Activated CD8-positive, alpha-beta memory T cell treated with anti-CD3 and anti-CD28 coated beads, Interleukin-2, amount 50 U/mL, for 1 hour (primary cell): Measurements from ENCODE around the gene ADAP2.
"Not testable (repeated sequence)": the region's sequence is repeated elsewhere in the genome, so short reads cannot be mapped to it uniquely, and the experiment has no call there.

Source experiments
- DNase-seq: peaks from one replicate; pipeline ENCODE4 v3.0.0-alpha.2; 2020; ENCODE audit errors: extremely low read depth

The ADAP2 gene, protein sequence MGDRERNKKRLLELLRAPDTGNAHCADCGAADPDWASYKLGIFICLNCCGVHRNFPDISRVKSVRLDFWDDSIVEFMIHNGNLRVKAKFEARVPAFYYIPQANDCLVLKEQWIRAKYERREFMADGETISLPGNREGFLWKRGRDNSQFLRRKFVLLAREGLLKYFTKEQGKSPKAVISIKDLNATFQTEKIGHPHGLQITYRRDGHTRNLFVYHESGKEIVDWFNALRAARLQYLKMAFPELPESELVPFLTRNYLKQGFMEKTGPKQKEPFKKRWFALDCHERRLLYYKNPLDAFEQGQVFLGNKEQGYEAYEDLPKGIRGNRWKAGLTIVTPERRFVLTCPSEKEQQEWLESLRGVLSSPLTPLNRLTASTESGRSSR

DNA sequence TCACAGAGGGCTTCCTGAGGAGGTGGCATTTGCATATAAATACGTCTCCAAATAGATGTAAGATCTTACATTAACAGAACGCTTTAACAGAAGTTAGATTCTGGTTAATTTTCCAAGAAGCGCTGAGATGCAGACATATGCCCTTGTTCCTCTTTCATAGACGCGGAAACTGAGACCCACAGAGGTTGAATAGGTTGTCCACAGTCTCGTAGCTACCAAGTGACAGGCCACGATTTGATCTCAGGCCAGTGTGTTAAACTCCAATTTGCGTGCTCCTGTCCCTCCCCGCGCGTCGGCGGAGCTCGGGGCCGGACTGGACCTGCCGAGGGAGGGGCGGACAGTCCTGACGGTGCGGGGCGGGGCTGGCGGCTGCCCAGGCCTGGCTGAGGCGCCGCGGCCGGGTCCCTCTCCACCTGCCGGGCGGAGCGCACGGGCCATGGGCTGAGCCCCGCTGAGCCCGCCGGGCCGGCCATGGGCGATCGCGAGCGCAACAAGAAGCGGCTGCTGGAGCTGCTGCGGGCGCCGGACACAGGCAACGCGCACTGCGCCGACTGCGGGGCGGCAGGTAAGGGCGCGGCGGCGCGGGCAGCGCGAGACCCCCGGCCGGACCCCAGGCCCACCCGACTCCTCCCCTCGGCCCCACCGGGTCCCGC lies at the start of gene ADAP2:
Gene ADAP2 (plus strand): TSS at position 402 of the 653 bp plus-strand sequence. CDS start 70 bp downstream, at position 472.
- DNase-seq = no peak

DNA sequence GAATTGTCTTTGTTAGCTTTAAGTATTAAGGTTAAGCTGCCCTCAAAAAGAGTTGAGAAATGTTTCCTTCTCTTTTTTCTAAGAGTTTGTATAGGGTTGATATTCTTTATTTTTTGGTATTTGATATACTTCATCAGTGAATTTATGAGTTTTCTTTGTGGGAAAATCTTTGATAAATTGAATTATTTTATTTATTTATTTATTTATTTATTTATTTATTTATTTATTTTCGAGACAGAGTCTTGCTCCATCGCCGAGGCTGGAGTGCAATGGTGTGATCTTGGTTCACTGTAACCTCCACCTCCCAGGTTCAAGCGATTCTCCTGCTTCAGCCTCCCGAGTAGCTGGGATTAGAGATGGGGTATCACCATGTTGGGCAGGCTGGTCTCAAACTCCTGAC lies 35.6 kb upstream of the ADAP2 start:
- DNase-seq = no peak

- DNase-seq = no peak
These were observed 27.5 kb upstream of the ADAP2 start for GRCh38 chr17:30894236-30894635.

DNA sequence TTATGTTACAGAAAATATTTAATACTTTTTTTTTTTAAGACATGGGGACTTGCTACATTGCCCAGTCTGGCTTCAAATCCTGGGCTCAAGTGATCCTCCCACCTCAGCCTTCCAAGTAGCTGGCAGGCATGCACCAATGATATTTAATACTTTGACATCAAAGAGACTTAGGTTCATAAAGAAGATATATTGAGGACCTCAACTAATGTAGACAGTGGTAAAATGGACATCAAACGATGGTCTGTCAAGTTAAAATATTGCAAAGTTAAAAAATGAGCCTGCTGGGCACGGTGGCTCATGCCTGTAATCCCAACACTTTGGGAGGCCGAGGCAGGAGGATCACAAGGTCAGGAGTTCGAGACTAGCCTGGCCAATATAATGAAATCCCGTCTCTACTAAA lies 24.4 kb upstream of the ADAP2 start:
- DNase-seq = no peak

DNA sequence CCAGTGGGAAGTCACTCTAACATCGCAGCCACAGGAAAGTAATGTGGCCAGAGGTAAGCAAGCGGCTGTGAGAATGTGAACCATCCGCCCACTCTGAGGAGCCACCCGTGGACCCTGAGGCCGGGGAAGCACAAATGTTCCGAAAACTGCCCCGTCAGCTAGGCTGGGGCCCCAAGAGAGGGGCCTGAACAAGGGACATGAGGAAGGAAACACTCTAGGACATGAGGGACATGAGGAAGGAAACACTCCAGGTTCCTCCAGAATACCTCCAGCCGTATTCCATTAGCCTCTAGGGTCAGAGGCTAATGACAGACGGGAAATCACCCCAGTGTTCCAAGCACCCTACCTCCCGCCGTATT lies 16.0 kb upstream of the ADAP2 start:
- no peak for DNase-seq

DNA sequence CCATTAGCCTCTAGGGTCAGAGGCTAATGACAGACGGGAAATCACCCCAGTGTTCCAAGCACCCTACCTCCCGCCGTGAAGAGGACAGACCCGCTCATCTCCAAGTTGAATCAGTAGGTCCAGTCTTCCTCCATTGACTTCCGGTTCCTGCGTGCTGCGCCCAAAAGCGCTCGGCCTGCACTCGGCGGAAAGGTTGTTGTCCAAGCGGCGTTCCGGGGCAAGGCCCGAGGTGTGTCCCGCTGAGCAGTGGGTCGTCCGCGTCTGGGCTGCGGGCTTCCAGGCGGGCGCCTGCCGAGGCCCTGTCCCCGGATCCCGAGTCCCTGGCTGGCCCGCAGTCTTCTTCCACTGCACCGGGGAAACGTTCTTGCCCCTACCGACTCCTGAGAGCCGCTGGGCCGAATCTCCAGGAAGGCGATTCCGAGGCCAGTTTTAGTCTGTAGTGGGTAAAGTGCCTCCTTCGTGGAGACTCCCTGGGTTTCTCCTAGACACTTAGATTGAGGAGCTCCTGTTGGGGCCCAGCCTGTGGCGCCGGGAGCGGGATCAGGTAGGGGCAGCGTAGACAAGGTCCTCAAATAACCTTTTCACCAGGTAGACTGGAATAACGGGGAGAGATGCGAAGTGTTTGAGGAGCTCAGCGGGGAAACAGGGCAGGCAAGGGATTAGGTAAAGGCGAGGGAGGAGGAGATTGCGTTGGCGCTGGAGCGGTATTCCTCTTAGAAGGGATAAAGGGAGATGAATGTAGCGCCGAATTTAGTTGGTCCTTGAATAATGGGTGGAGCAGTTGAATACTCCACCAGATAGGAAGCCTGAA lies 15.4 kb upstream of the ADAP2 start, which contains the start of gene TEFM:
Gene TEFM (minus strand): TSS at position 138 of the 811 bp plus-strand sequence. CDS start 40 bp downstream, at position 98.
- peak; percentile 76 for DNase-seq

DNA sequence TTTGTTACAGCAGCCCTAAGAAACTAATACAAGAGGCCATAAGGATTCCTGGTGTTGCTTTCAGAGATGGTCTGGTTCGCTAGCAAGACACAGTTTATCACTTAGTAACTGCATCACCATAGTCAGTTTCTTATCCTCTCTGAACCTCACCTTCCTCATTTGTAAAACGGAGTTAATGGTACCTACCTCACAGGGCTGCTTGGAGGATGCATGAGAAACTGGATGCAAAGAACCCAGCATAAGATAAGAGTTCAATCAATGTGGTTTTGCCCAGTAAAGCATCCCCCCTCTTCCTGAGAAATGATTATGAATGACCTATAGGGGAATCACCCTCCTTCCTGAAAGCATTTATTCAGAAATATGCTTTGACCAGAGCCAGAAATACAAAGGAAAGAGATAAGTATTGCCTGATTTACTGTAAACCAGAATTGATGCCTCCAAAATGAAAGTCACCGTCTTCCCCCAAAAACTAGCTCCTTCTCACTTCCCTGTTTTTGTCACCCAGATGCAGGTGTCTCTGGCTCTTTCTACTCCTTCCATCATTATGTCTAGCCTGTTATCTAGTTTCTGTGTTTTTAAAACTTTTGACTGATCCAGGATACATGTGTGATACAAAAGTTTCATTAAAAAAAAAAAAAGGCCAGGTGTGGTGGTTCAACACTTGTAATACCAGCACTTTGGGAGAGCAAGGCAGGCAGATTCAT lies 12.9 kb upstream of the ADAP2 start:
- no peak for DNase-seq

GRCh38 chr17:30910151-30910550 lies 11.6 kb upstream of the ADAP2 start:
- not testable (repeated sequence) for DNase-seq

DNA sequence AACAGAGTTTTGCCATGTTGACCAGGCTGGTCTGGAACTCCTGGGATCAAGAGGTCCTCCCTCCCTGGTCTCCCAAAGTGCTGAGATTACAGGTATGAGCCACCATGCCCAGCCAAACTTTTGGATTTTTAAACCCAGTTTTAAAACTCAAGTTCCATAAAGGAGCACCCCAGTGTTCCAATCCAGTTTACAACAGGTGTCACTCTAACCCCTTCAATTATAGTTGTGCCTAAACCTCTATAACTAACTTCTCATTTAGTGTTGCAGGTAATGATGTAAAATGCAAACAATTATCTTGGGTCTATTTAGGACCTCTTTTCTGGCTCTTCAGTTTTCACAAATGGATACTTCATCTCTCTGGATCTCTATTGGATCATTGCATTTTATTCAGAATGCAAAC lies 7.8 kb upstream of the ADAP2 start:
- DNase-seq = no peak

GRCh38 chr17:30915833-30916611 lies 5.7 kb upstream of the ADAP2 start:
- no peak for DNase-seq

DNA sequence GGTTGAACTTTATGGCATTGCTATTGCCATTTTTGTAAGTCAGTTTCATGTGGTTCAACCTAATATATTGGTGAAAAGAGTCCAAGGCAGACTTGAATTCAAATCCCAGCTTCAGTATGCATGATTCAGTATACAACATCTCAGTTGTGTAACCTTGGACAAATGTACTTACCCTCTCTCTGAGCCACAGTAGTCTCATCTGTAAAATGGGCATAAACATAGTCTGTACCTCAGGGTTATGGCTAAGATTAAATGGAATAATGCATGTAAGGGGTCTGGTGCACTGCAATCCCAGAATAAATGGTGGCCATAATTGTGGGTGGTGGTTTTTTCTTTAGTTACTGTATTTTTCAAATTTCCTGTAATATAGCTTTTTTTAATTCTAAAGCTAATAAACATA lies 4.7 kb upstream of the ADAP2 start:
- DNase-seq = no peak

- no peak for DNase-seq
These were observed 1.5 kb upstream of the ADAP2 start for GRCh38 chr17:30920282-30920681.

DNA sequence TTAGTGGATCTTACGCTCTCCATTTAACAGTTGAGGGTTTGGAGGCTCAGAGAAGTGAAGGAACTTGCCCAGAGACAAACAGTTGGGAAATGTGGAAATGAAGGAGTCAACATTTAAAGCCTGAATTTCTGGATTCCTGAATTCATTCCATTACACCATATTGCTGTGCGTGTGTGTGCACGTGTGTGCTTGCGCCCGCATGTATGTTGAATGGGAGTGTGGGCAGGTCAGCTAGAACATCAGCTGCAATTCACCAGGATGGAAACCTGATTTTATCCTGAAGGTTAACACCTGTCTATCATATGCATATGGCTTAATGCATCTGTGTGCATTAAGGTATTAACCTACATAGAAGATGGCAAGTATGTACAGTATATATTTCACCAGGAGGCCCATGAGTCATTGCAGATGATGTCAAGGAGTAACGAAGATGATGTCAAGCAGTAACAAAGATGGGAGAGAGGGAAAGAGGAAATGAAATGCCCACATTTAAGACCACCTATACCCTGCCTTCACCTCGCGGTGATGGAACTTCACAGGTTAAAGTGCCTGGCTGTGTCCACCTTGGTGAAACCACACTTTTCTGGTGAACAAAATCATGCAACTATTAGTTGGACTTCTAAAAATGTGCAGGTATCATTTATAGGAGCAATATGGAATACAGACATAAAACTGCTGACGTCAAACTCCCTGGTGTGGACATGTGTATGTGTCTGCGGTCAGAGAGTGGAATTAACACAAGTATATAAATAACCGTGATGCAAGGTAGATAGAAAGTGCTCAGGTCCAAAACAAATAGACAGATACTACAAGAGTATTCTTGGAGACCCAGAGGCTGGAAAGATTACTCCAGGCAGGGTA lies 832 bp upstream of the ADAP2 start:
- no peak for DNase-seq

- DNase-seq = no peak
These were observed 688 bp downstream of the ADAP2 start for GRCh38 chr17:30922235-30923030.

DNA sequence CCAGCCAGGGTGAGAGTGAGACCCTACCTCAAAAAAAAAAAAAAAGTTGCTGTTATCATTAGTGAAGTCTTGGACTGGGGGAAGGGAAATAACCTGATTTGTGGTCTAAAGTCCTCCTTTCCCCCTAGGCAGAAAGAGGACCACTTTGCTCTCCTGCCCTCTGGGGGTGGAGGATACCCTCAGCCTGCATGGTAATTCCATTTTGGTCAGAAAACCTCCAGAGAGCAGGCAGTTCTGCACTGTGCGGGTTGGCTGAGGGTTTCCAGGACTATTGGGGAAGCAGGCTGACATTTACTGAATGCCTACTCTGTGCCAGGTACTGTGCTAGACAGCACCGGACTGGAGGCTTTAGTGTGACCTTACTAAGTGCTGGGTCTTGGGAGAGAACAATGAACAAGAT lies 2.6 kb downstream of the ADAP2 start:
- DNase-seq = no peak

GRCh38 chr17:30926516-30926915 lies 4.8 kb downstream of the ADAP2 start:
- DNase-seq = no peak

- DNase-seq = no peak
These were observed 6.0 kb downstream of the ADAP2 start for GRCh38 chr17:30927756-30928155.

DNA sequence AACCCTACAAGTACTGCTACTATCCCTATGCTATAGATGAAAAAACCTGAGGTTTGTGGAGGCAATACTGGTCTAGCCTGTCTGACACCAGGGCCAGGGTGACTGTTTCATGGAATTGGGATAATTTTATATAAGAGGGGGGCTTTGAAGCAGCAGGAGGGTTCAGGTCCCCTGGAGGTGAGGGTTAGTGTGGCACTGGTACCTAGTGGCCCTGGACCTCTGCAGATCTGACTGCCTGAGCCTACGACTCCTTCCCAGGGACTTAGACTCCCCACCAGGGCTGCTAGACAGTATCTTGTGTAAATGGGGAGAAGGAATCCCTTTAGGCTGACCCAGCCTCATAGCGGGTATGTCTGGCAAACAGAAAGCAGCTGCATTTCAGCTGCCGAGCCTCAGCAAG lies 6.8 kb downstream of the ADAP2 start:
- DNase-seq = no peak

DNA sequence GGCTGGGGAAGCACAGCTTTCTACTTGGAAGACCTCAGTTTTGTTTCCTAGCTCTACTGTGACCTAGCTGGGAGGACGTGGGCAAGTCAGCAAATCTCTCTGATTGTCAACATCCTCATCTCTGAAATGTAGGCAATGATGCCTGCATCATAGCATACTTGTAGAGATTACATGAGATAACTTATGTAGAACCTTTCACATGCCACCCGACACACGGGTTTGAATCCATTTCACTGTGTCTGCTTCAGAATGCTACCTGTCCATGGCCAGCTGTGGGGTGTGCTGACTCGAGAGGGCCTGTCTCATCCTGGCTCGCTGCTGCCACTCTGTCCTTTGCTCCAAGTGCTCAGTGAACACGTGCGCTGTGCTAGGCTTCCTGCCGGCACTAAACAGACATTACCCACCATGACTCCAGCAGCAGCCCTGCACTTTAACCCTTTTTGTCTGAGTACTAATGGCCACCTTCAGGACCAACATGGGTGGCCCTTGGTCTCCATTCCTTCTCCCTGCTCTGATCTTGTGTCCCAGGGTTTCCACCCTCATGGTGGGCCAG lies 7.4 kb downstream of the ADAP2 start:
- no peak for DNase-seq
